Measurements from ENCODE around the gene SLC2A13. TPM values are rescaled to one million over a fixed set of nuclear protein-coding genes. Genes with fewer than 3 reads are reported as not detected.

SLC2A13 gene
- total RNA-seq, 1 donor from 2014 or later = 7.4 TPM

DNA sequence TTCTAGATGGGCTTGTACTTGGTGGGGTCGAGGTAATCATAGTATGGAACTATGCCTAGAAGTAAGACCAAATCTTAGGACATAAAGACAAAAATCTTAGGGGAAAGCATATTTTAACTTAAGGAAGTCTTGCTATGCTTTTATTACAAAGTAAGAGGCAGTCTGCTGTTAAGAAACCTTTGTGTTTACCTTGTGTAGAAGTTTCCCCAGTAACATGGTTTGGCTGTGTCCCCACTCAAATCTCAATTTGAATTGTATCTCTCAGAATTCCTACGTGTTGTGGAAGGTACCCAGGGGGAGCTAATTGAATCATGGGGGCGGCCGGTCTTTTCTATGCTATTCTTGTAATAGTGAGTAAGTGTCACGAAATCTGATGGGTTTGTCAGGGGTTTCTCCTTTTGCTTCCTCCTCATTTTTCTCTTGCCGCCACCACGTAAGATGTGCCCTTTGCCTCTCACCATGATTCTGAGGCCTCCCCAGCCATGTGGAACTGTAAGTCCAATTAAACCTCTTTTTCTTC is 323.8 kb downstream of the SLC2A13 start:
- Mint-ChIP-seq H3K4me1 (peaks cover 14% of the 10 kb centered on the region), H3K9me3 (peaks cover 11% of the 10 kb centered on the region), H3K4me3 (no peak overlapping the region), H3K36me3 (no peaks in the 10 kb centered on the region), H3K27me3 (ENCODE audit: low read depth) (no peaks in the 10 kb centered on the region), H3K27ac (no peak overlapping the region)
- no peak for DNase-seq (ENCODE audit: low spot score in 2 of 2, unreplicated experiment in 2 of 2)
- TF ChIP-seq, protein P1, sequence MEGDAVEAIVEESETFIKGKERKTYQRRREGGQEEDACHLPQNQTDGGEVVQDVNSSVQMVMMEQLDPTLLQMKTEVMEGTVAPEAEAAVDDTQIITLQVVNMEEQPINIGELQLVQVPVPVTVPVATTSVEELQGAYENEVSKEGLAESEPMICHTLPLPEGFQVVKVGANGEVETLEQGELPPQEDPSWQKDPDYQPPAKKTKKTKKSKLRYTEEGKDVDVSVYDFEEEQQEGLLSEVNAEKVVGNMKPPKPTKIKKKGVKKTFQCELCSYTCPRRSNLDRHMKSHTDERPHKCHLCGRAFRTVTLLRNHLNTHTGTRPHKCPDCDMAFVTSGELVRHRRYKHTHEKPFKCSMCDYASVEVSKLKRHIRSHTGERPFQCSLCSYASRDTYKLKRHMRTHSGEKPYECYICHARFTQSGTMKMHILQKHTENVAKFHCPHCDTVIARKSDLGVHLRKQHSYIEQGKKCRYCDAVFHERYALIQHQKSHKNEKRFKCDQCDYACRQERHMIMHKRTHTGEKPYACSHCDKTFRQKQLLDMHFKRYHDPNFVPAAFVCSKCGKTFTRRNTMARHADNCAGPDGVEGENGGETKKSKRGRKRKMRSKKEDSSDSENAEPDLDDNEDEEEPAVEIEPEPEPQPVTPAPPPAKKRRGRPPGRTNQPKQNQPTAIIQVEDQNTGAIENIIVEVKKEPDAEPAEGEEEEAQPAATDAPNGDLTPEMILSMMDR (IDR thresholded peaks at IDR 0.05; ENCODE audit: unreplicated experiment) = no peak

DNA sequence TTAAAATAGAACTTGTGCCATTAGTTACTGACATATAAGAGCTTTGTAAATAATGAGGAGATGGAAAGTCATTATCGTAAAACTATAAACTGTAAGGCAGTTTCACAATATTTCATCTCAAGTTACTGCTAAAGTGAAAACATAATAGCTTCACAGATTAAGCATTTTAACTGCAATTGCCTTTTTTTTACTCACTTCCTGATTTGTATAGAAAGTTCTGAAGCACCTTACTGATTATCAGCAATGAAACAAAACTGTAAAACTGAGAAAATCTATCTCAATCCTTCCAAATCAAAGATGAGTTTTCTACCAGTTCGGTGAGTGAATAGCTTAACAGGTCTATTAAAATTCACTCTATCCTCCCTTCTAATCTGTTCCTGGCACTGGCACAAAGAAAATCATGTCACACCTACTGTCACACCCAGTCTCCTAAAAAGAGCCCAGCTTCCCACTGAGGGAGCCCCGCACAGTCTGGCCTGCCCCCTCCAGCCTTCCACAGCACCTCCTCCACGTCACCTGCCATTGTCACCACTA is 324.9 kb downstream of the SLC2A13 start:
- no peak for DNase-seq (ENCODE audit: low spot score in 2 of 2, unreplicated experiment in 2 of 2)
- Mint-ChIP-seq H3K9me3 (peaks cover 11% of the 10 kb centered on the region), H3K36me3 (no peaks in the 10 kb centered on the region), H3K27me3 (ENCODE audit: low read depth) (no peaks in the 10 kb centered on the region), H3K4me1 (peaks cover 14% of the 10 kb centered on the region), H3K27ac (no peak overlapping the region), H3K4me3 (no peak overlapping the region)
- TF ChIP-seq, protein P1 (IDR thresholded peaks at IDR 0.05; ENCODE audit: unreplicated experiment) = no peak

DNA sequence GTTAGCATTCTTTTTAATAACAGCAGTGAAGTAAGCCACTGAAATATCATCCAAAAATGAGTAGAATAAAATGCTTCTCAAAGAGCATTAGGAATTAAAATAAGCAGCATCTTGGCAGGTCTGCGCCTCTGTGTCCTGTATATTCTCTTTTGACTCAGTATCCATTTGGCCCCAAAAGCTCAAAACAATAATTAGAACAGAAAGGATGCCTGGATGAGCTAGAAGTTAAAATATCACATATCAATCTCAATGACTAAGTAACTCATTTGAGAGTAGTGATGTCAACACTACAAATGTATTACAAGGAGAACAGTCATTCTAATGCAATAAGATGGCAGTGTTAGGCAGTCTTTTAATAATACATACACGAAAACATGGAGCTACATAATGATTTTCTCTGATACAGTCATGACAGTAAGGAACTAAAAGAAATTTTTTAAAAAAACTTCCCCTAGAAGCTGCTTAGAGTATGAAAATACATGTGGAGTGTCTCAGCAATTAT is 325.4 kb downstream of the SLC2A13 start:
- Mint-ChIP-seq H3K9me3 (peaks cover 11% of the 10 kb centered on the region), H3K27ac (no peak overlapping the region), H3K27me3 (ENCODE audit: low read depth) (no peaks in the 10 kb centered on the region), H3K36me3 (no peaks in the 10 kb centered on the region), H3K4me3 (no peak overlapping the region), H3K4me1 (peaks cover 14% of the 10 kb centered on the region)
- TF ChIP-seq, protein P1 (IDR thresholded peaks at IDR 0.05; ENCODE audit: unreplicated experiment) = no peak
- no peak for DNase-seq (ENCODE audit: low spot score in 2 of 2, unreplicated experiment in 2 of 2)

DNA sequence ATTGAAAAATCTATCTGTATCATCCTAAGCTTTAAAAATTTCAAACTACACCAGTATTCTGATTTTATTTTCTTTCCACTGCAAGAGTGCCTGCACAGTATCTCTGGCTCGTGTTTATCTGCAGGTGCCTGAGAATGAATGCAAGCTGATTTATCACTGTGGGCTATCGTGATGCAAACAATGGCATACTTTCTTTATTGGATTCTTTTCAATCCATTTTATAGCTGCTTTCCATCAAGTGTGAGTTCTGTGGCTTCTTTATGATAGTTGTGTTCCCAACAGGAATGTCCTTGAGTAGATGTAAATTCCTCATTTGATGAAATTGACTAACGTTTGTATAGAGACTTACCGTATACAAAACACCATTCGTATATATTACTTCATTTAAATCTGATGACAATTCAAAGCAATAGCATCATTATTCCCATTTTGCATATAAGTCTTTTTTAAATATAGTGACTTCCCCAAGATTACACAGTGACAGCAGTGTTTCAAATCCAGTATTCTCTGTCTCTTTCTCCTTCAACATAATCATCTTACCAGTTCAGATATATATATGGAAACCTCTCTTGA is 326.0 kb downstream of the SLC2A13 start:
- Mint-ChIP-seq H3K9me3 (peaks cover 11% of the 10 kb centered on the region), H3K36me3 (no peaks in the 10 kb centered on the region), H3K4me3 (no peak overlapping the region), H3K27ac (no peak overlapping the region), H3K4me1 (peaks cover 14% of the 10 kb centered on the region), H3K27me3 (ENCODE audit: low read depth) (no peaks in the 10 kb centered on the region)
- DNase-seq (ENCODE audit: low spot score in 2 of 2, unreplicated experiment in 2 of 2) = no peak
- TF ChIP-seq, protein P1 (IDR thresholded peaks at IDR 0.05; ENCODE audit: unreplicated experiment) = no peak

DNA sequence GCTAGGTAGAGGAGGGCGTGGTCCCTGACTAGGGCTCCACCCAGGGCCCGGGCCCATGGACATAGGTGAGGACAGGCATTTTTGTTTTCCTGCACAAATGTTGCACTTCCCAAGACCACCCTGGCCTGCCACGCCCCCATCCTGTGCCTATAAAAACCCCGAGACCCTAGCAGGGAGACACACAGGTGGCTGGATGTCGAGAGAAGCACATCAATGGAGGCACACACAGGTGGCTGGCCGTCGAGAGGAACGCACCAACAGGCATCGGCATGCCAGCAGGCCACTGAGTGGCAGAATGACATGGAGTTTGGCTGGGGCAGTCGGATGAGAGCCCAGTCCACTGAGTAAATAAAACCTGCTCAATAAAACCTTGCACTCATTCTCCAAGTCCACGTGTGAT is 328.4 kb downstream of the SLC2A13 start:
- Mint-ChIP-seq H3K9me3 (peaks cover 2% of the 10 kb centered on the region), H3K27me3 (ENCODE audit: low read depth) (no peaks in the 10 kb centered on the region), H3K27ac (no peak overlapping the region), H3K4me1 (peaks cover 14% of the 10 kb centered on the region), H3K36me3 (no peaks in the 10 kb centered on the region), H3K4me3 (no peak overlapping the region)
- TF ChIP-seq, protein P1 (IDR thresholded peaks at IDR 0.05; ENCODE audit: unreplicated experiment) = no peak
- DNase-seq (ENCODE audit: low spot score in 2 of 2, unreplicated experiment in 2 of 2) = no peak
